IMR-90 (cell line): ENCODE results near the gene KANK3. TPM values are rescaled to one million over a fixed set of nuclear protein-coding genes. Genes with fewer than 3 reads are reported as not detected.

Source experiments
- FOS ChIP-seq: fragments of 150-350 bp; IDR thresholded peaks from 2 replicates; pipeline ENCODE4 v1.6.1; 2016; ENCODE audit warnings: low read depth, low read length
- POLR2A ChIP-seq: IDR thresholded peaks from 2 replicates; pipeline ENCODE4 v1.6.1; 2012; ENCODE audit warnings: mild to moderate bottlenecking, low read depth, low read length
- RAD21 ChIP-seq: IDR thresholded peaks from 2 replicates; pipeline ENCODE4 v1.6.1; 2012; ENCODE audit warnings: low read length, improper control_type of control experiment
- RCOR1 ChIP-seq: IDR thresholded peaks from 2 replicates; pipeline ENCODE4 v1.6.1; 2012; ENCODE audit warnings: mild to moderate bottlenecking, low read length, improper control_type of control experiment; ENCODE audit not compliant: insufficient replicate concordance
- SMC3 ChIP-seq: fragments of 150-350 bp; IDR thresholded peaks from 2 replicates; pipeline ENCODE4 v1.6.1; 2016; ENCODE audit warnings: low read depth, mild to moderate bottlenecking, antibody characterized with exemption, low read length, moderate library complexity
- polyA plus RNA-seq, 3 experiments: library from polyadenylated mRNA; depleted of rRNA; stranded (reverse); fragments of >200 nt; gene quantifications; 2 replicates each; pipeline ENCODE4 v1.2.3, GENCODE V29; 2012; ENCODE audit warnings: low replicate concordance in 1 of 3
- total RNA-seq: library from RNA; depleted of rRNA; stranded (reverse); fragments of >200 nt; gene quantifications from 2 replicates; pipeline ENCODE4 v1.2.3, GENCODE V29; 2012

Gene KANK3
- total and polyA plus RNA-seq, 2 of the 4 experiments (the other 2 are of a cell fraction) = 0.07 TPM; not detected in 1

DNA sequence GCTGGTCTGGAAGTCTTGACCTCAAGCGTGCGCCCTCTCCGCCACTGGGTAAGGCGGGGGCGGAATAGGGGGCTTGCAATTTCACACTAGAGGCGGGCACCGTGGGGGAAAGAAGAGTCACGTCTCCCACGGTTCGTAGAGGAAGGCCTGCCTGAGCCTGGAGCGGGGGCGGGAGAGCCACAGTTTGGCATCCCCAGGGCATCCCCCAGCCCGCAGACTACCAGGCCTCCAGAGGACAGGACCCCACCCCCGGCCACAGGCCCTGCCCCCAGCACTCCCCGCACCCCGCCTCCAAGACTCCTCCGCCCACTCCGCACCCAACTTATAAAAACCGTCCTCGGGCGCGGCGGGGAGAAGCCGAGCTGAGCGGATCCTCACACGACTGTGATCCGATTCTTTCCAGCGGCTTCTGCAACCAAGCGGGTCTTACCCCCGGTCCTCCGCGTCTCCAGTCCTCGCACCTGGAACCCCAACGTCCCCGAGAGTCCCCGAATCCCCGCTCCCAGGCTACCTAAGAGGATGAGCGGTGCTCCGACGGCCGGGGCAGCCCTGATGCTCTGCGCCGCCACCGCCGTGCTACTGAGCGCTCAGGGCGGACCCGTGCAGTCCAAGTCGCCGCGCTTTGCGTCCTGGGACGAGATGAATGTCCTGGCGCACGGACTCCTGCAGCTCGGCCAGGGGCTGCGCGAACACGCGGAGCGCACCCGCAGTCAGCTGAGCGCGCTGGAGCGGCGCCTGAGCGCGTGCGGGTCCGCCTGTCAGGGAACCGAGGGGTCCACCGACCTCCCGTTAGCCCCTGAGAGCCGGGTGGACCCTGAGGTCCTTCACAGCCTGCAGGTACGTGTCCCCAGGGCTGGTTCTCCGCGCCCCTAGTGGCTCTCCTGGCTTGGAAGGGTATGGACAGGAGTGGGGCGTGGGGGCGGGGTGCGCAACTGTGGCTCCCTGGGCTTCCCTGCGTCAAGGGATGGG is 21.0 kb upstream of the KANK3 start, which contains the start of gene ANGPTL4 (continued):
- TF ChIP-seq RAD21 = no peak
- TF ChIP-seq FOS = no peak
- TF ChIP-seq SMC3 = no peak
- TF ChIP-seq RCOR1 = no peak
- peak; percentile 90 for TF ChIP-seq POLR2A
